AG09309 (cell line): ENCODE measurements around the gene LIPT1.

Source experiments
- DNase-seq: peaks from one replicate; pipeline ENCODE4 v3.0.0-alpha.2; 2010; ENCODE audit warnings: low read depth
- H3K4me3 ChIP-seq: 2 replicates; pipeline ENCODE4 v1.5.1; 2011; ENCODE audit warnings: mild to moderate bottlenecking, low read depth, low read length, moderate library complexity; ENCODE audit not compliant: control insufficient read depth
- CTCF ChIP-seq: IDR thresholded peaks from 2 replicates; pipeline ENCODE4 v1.5.1; 2011; ENCODE audit warnings: mild to moderate bottlenecking, low read depth, low read length, inconsistent platforms; ENCODE audit not compliant: insufficient read depth, control insufficient read depth; ENCODE audit errors: missing control alignments

The LIPT1 gene

DNA sequence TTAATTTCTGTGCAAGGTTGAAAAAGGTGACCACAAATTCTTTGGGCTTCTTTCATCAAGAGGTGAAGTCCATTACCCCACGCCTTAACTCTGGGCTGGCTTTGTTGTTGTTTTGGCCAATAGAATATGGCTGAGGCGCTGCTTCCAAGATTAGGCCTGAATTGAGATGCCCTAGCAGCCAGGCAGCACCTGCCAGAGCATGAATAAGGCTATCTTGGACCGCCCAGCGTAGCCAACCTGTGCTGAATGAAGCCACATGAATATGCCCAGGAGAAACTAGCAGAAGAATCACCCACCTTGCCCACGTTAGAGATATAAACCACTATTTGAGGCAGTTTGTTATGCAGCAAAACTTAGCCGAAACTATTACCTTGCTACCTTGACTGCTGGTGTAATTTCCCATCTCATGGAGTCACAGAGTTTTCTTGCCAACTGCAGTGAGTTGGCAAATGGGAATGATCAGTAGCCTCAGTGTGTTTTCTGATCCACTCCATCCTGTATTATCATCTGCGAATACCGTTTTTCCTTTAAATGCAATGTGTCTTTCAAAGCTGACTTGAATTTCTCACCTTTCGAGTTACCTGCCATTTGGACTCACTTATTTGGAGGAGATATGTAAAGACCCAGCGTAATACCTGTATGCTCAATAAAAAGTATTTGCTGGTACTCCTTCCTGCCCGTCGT lies 704 bp upstream of the LIPT1 start:
- DNase-seq: no peak
- no peak for TF ChIP-seq CTCF
- H3K4me3 ChIP-seq: peak overlapping the region; percentile 80

DNA sequence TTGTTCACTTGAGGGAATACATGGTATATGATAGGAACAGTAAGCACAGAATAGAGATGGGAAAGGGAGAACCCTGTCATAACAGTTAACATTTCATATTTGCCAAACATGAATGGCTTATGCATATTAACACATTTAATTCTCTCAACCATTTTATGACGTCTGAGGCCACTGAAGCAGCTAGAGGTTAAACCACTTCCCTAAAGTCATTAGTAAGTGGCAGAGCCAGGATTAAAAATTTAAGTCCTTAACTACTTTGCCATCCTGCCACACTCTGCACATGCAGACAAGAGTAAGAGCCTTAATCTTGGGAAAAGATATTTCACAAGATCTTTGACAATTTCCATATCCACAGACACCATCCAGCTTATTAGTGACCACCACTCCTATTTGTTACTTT lies 2.1 kb downstream of the LIPT1 start:
- H3K4me3 ChIP-seq: no peak overlapping the region
- DNase-seq: no peak
- no peak for TF ChIP-seq CTCF

GRCh38 chr2:99158599-99158998 lies 3.8 kb downstream of the LIPT1 start:
- no peak for DNase-seq
- no peak for TF ChIP-seq CTCF
- H3K4me3 ChIP-seq: no peak overlapping the region

- TF ChIP-seq CTCF: no peak
- H3K4me3 ChIP-seq: no peak overlapping the region
Measured at GRCh38 chr2:99159594-99159993, 4.8 kb downstream of the LIPT1 start.

GRCh38 chr2:99166218-99166617 lies 11.5 kb downstream of the LIPT1 start:
- no peak overlapping the region for H3K4me3 ChIP-seq
- no peak for TF ChIP-seq CTCF
- no peak for DNase-seq

More at GRCh38 chr2:99159594-99159993, 4.8 kb downstream of the LIPT1 start:
- DNase-seq: no peak

DNA sequence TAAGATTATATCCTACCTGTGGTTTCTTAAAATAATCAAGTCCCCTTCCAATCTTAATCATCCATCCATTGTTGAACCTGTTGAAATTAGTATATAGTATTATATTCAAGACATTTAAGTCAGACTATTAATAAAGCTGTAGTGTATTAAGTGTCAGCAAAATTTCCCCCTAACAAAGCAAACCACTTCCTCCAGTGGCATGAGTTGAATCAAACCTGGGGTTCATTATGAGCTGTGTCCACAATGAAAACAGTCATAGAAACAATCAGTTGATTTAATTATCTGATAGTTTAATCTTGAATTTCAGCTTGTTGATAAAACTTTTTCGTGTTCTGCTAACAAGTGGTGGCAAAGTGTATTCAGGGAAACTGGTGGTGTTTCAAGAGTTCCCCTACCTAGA lies 14.8 kb downstream of the LIPT1 start:
- no peak overlapping the region for H3K4me3 ChIP-seq
- DNase-seq: no peak
- TF ChIP-seq CTCF: no peak
